ENCODE measurements around the gene CAP2. TPM values are rescaled to one million over a fixed set of nuclear protein-coding genes. Genes with fewer than 3 reads are reported as not detected.
"Not testable (repeated sequence)": the region's sequence is repeated elsewhere in the genome, so short reads cannot be mapped to it uniquely, and the experiment has no call there.

The CAP2 gene
- total RNA-seq, 1 donor from 2014 or later, result 129 TPM

DNA sequence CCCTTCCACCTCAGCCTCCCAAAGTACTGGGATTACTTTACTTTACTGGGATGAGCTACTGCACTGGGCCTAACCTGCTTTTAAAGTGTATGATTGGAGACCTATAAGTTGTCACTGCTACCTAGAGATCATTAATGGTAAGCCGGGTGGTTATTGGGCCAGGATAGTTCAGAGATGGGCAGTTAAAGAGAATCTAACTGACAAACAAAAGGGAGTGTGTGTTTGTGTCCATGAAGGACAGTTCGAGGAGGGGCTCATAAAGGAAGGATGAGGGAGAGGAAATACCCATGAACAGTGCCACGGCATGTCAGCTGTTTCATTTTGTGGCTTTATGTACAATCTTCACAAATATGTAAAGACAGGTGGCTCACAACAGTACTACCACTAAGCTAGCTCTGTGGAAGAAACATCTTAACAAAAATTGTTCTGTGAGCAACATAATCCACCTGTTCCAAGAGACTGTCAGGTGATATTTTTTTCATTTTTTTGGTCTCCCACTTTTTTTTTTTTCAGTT, 137.0 kb downstream of the CAP2 start:
- no peak for ATAC-seq
- DNase-seq, result no peak

DNA sequence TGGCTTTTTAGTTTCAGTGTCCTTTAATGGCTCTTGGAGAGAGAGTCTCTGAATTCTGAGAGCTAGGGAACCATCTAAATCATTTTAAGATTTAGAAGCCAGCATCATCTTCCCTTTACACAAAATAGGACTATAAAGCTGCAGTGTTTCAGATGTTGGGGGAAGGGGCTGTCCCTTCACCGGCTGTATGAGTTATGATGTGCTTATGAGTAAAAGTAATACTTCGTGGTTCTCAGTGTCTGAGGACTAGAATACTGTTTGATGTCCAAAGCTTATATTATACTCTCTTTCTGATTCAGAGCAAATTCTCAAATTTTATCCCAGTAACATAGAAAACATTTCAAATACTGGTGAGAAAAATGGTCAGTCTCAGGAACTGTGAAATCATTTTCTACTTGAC, 143.2 kb downstream of the CAP2 start:
- ATAC-seq, result no peak
- intact Hi-C loops (cut with micrococcal nuclease), result no loop called here
- DNase-seq, result no peak

More for the DNA sequence above, 137.0 kb downstream of the CAP2 start:
- intact Hi-C loops (cut with micrococcal nuclease), result no loop called here

DNA sequence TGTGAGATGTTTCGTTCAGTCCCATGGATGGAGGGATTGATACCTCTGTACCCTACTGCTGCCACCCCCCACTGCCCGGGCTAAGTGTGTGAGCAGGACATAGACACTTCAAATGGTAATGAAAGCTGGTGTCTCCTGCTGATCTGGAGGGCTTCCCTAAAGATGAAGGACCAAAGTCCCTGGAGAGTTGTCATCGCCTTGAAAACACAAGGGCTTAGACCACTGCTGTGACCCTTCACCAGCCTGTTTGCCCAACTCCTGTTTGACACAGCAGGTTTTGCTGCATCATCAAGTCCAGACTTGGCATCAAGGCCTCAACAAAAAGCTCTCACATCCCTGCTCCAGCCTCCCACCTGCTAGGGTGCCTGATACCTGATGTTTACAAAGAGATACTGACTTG, 148.8 kb downstream of the CAP2 start:
- intact Hi-C loops (cut with micrococcal nuclease), result no loop called here
- DNase-seq (no peak), ATAC-seq (no peak)

DNA sequence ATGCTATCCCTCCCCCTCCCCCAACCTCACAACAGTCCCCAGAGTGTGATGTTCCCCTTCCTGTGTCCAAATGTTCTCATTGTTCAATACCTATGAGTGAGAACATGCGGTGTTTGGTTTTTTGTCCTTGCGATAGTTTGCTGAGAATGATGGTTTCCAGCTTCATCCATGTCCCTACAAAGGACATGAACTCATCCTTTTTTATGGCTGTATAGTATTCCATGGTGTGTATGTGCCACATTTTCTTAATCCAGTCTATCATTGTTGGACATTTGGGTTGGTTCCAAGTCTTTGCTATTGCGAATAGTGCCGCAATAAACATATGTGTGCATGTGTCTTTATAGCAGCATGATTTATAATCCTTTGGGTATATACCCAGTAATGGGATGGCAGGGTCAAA, 152.3 kb downstream of the CAP2 start:
- intact Hi-C loops (cut with micrococcal nuclease); DNase-seq; ATAC-seq: not testable (repeated sequence)

DNA sequence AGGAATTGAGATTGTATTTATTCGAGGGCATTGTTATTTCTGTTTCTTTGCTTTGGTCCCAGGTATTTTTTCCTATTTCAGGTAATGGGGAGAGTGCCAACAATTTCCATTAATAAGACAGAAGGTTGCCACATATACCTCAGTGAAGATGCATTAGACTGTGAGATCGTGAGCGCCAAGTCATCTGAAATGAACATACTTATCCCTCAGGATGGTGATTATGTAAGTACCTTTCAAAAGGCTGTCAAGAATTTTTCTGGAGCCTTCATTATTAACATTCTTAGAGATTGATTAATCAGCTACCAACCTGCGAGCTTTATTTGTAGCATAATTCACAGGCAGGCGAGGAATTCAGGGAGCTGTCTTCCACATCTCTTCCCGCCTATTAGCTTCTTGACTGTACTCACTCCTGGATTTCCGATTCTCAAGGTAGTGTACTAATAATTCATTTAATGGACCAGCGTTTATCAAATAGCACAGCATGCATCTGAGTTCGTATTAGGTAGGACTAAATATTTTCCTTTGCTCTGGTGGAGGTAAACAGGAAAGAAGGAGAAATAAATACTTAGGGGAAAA, 158.1 kb downstream of the CAP2 start:
- no peak for DNase-seq
- intact Hi-C loops (cut with micrococcal nuclease), result no loop called here
- no peak for ATAC-seq

DNA sequence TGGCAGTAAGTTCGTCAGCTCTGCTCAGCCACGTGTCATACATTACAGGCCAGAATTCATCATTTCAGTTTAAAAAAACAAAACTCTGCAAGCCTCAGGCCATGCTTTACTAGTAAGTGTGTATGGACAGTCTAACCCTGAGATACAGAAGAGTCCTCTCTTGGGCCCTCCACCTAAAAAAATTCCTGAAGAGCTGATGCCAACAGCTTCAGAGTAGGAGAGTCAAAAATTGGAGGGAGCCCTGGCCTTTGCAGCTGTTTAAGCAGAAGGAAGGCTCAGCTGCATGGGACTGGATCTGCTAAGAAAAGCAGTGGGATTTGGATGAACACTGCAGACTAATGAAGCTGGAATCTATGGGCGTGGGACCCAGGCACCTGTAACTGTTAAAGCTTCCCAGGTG, 159.5 kb downstream of the CAP2 start:
- ATAC-seq (no peak), DNase-seq (no peak)
- intact Hi-C loops (cut with micrococcal nuclease), result no loop called here

DNA sequence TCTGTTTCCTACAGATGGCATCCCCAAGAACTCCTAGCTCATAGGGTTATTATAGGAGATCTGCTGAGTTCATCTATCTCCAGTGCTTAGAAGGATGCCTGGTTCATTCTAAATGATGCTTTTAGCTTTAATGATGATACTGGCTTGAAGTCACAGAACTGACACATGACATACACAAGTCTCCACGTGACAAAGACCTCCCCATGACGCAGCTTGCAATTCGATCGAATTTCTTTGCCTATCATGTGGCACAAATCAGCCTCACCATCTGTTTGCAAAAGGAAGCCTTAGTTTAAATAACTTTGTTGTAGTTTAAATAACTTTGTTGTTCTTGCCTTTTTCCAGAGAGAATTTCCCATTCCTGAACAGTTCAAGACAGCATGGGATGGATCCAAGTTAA, 162.6 kb downstream of the CAP2 start:
- intact Hi-C loops (cut with micrococcal nuclease), result no loop called here

DNA sequence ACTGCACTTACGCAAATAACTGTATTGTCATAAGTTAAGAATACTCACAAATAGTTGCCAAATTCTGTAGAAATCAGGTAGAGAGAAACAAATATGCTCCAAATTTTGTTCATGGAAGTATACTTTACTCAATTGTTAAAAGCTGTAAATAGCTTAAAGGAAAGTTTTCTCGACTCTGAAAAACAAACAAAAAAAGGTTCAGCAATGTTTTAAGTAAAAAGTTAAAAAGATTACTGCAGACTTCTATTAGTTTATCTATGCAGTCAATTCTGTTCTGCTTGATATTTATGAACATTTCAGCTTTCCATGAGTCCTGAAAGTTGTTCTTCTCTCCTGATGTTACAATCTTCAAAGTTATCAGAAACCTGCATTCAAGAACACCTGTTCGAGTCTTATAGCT, 169.2 kb downstream of the CAP2 start:
- intact Hi-C loops (cut with micrococcal nuclease), result no loop called here
- no peak for DNase-seq
- ATAC-seq, result no peak

More for the DNA sequence above, 162.6 kb downstream of the CAP2 start:
- no peak for DNase-seq
- no peak for ATAC-seq

DNA sequence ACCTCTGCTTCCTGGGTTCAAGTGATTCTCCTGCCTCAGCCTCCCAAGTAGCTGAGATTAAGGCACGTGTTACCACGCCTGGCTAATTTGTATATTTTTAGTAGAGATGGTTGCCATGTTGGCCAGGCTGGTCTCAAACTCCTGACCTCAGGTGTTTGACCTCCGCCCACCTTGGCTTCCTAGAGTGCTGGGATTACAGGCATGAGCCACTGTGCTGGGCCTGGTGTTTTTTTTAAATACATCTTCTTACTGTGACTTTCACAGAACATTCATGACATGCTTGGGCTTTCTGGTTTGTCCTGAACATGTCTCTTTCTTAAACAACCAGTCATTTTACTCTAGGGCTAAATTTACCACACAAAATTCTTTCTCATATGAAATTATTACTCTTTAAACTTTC, 172.0 kb downstream of the CAP2 start:
- DNase-seq (no peak), ATAC-seq (no peak)
- intact Hi-C loops (cut with micrococcal nuclease), result no loop called here

DNA sequence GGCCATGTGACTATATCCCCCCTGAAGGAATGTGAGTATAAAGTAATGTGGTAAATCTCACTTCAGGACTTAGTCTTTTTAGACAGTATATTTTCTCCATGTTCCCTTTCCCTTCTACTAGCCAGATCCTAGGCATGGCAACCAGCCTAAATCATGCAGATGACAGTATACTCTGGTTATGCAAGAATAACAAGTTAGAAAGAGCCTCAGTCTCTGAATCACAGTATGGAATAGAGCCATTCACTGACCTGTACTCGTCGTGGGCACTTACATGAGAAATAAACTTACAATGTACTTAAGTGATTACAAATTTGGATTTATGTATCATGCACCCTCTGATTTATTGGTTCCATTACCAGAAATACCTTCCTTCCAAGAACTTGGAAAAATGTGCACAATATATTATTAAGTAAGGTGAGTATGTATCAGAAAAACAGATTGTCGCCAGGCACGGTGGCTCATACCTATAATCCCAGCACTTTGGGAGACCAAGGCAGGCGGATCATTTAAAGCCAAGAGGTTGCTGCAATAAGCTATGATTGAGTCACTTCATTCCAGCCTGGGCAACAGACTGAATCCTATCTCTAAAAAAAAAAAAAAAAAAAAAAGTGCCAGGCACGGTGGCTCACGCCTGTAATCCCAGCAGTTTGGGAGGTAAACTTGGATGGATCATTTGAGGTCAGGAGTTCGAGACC, 181.6 kb downstream of the CAP2 start:
- intact Hi-C loops (cut with micrococcal nuclease), result no loop called here

DNA sequence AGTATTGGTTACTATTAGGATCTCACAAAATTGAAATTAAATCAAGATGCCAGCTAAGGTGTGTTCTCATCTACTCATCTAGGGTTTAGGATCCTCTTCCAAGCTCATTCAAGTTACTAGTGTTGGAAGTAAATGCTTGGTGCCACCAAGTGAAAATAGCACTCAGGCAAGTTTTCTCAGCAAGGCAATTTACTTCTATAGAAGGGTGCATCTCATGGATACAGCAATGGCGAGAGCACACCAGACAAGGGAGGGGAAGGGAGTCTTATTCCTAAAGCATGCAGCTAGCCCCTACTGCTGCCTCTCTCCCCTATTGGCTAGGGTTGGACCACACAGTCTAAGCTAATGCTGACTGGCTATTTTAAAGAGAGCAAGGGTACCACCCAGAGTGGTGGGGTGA, 183.7 kb downstream of the CAP2 start:
- ATAC-seq (no peak), DNase-seq (no peak)
- intact Hi-C loops (cut with micrococcal nuclease), result no loop called here

More for the DNA sequence above, 181.6 kb downstream of the CAP2 start:
- ATAC-seq (no peak), DNase-seq (no peak)

DNA sequence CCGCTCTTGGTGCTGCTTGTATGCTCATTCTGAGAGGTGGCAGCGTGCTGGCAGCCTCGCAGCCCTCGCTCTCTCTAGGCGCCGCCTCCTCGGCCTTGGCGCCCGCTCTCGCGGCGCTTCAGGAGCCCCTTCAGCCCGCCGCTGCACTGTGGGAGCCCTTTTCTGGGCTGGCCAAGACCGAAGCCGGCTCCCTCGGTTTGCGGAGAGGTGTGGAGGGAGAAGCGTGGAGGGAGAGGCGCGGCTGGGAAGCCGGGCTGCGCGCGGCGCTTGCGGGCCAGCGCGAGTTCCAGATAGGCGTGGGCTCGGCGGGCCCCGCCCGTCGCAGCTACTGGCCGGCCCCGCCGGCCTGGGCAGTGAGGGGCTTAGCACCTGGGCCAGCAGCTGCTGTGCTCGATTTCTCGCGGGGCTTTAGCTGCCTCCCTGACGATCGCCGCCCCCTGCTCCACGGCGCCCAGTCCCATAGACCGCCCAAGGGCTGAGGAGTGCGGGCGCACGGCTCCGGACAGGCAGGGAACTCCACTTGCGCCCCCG, 187.2 kb downstream of the CAP2 start:
- peak; percentile 71 for DNase-seq
- peak; percentile 84 for ATAC-seq
- intact Hi-C loops (cut with micrococcal nuclease), result loop anchor here (5.0 kb wide), 1 partner anchor 423 kb away; no protein-coding TSS in a partner anchor

DNA sequence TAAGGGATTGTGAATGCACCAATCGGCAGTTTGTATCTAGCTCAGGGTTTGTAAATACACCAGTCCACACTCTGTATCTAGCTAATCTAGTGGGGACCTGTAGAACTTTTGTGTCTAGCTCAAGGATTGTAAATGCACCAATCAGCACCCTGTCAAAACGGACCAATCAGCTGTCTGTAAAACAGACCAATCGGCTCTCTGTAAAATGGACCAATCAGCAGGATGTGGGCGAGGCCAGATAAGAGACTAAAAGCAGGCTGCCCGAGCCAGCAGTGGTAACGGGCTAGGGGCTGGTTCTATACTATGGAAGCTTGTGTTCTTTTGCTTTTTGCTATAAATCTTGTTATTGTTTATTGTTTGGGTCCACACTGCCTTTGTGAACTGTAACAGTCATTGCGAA, 187.9 kb downstream of the CAP2 start:
- intact Hi-C loops (cut with micrococcal nuclease), result loop anchor here (5.0 kb wide), 1 partner anchor 424 kb away; no protein-coding TSS in a partner anchor
- DNase-seq, ATAC-seq: not testable (repeated sequence)

DNA sequence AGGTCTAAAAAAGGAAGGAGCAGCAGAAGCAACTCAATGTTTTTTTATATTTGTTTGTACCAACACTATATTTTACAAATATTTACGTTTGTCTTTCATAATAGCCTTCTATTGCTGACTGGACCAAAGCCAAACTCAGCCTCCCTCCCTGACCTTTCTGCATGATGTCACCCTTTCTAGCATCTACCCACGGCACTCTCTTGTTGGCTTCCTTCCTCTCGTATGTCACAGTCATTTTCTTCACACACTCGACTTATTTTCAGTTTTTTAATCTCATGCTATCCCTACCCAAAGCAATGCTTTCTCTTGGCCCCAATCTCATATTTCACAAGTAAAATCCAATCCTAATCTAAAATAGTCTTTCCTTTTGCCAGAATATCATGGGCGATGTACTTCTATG, 190.4 kb downstream of the CAP2 start:
- DNase-seq (no peak), ATAC-seq (peak; percentile 16)
- intact Hi-C loops (cut with micrococcal nuclease), result loop anchor here (5.0 kb wide), 1 partner anchor 427 kb away; no protein-coding TSS in a partner anchor

DNA sequence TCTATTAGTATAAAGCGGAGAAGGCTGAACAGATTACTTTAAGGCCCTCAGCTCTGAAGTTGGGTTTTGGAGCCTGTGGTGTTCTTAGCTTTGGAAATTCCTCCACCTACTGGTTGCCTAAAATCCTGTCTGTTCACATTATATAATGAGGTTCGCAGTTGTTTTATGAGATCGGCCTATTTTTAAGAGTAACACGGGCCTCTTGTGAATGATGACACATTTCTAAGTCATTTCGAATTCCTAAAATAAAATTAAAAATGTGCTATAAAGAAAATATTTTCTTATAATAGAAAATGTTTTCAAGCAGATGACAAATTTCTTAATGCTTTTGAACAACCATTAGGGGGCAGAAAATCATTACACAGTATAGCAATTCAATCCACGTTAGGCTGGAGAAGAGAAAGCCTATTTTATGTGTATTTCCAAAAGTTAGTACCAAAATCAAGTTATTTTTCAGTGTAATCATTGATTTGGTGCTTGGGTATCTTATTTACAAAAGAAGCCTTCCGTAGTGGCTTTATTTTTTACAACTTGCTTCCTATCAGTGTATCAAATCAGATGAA, 190.9 kb downstream of the CAP2 start:
- DNase-seq (no peak), ATAC-seq (peak; percentile 81)
- intact Hi-C loops (cut with micrococcal nuclease), result loop anchor here (5.0 kb wide), 1 partner anchor 427 kb away; no protein-coding TSS in a partner anchor

DNA sequence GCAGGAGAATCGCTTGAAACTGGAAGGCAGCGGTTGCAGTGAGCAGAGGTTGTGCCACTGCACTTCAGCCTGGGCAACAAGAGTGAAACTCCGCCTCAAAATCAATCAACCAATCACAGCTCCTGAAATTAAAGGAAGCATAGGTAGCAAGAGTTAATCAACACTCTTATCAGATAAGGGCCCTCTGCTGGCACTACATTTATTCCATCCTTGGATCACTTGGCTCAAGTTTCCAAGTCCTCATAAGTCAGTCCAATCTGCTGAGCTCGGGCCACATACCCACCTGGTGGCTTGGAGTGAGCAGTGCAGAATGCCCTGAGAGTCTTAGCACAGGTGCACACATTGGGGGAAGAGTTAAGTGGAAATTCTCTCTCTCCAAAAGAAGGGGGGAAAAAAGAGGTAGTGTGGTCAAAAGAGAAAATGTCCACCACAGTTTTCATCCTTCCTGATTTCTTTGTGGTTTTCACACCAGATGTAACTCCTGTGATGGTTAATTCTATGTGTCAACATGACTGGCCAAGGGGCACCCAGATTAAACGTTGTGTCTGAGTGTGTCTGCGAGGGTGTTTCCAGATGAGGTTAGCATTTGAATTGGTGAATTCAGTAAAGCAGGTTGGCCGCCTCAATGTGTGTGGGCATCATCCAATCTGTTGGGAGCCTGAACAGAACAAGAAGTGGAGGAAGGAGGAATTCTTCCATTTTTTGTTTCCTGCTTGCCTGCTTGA, 192.5 kb downstream of the CAP2 start:
- intact Hi-C loops (cut with micrococcal nuclease), result no loop called here
- DNase-seq (no peak), ATAC-seq (no peak)

DNA sequence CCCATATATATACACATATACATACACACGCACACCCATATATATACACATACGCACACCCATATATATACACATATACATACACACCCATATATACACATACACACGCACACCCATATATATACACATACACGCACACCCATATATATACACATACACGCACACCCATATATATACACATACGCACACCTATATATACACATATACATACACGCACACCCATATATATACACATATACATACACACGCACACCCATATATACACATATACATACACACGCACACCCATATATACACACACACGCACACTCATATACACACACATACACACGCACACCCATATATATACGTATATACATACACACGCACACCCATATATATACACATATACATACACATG, 193.2 kb downstream of the CAP2 start:
- intact Hi-C loops (cut with micrococcal nuclease); DNase-seq; ATAC-seq: not testable (repeated sequence)

DNA sequence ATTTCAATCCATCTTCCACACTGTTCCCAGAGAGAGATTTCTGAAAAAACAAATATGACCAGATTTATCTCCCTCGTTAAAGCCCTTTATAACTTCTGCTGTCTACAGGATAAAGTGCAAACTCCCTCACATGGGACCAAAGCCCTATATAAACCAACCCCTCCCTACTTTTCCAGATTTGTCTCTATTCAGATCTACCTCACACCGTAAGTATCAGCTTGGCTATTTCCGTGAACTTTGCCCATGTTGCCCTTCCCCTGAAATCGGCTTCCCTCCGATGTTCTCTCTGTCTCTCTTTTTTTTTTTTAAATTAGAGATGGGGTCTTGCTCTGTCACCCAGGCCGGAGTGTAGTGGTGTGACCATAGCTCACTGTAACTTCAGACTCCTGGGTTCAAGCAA, 194.6 kb downstream of the CAP2 start:
- intact Hi-C loops (cut with micrococcal nuclease), result no loop called here
- no peak for DNase-seq
- no peak for ATAC-seq

DNA sequence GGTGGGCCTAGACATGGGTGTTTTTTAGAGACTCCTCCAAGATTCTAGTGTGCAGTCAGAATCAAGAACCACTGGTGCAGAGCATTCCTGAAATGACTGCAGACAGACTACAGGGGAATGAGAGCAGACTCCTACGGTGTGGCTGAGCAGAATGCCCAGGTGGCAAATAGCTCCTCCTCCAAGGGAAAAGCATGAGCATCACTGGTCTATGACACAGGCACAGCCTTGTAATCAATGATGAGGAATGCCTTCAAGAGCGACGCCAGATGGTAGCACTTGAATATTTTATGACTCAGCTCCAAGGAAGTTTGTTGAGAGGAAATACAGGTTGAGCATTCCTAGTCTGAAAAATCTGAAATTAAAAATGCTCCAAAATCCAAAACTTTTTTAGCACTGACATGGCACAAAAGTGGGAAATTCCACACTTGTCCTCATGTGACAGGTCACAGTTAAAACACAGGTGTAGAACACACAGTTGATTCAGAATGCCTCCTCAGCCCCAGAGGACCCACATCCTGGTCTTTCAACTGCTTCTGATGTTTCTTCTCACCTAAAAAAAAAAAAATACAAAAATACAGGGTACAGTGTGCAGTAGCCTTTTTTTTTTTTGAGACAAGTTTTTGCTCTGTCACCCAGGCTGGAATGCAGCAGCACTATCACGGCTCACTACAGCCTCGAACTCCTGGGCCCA, 196.2 kb downstream of the CAP2 start:
- intact Hi-C loops (cut with micrococcal nuclease), result loop anchor here (10.0 kb wide), 1 partner anchor 205 kb away; no protein-coding TSS in a partner anchor
- DNase-seq (no peak), ATAC-seq (no peak)

All from left ventricle myocardium superior (tissue), 1 donor.